ENCODE results near the gene TUBB8. TPM values are rescaled to one million over a fixed set of nuclear protein-coding genes. Genes with fewer than 3 reads are reported as not detected.
"Not testable (repeated sequence)": the region's sequence is repeated elsewhere in the genome, so short reads cannot be mapped to it uniquely, and the experiment has no call there.

The TUBB8 gene
- total RNA-seq, 1 experiment from 2014 or later, result not detected

DNA sequence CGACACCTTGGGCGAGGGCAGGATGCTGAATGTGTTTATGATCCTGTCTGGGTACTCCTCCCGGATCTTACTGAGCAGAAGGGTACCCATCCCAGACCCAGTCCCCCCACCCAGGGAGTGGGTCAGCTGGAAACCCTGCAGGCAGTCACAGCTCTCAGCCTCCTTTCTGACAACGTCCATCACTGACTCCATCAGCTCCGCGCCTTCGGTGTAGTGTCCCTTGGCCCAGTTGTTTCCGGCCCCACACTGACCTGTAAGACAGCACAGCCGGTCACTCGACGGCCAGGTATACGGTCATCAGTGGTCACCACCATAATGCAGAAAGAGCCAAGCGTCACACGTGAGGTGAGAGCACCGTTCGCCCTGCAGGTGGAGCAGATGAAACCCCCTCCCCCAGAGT is 1.2 kb downstream of the TUBB8 start:
- DNase-seq (ENCODE audit: low read depth), result not testable (repeated sequence)

DNA sequence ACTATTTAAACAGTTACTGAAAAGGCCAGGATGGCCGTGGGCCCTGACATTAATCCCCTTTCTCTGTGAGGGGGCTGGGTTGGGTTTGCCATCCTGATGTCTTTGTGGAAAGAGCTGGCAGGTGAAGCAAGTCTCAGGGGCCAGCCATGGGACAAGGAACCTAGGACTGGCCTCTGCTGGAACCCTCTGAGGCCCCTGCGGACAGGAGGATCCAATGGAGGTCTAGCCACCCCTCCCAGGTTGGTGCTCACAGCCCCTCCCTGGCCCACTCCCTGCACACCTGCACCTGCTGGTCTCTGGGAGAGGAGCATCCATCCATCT is 35.8 kb downstream of the TUBB8 start:
- DNase-seq (ENCODE audit: low read depth), result not testable (repeated sequence)

GRCh38 chr10:12444-13314 is 36.4 kb downstream of the TUBB8 start:
- not testable (repeated sequence) for DNase-seq (ENCODE audit: low read depth)

- not testable (repeated sequence) for DNase-seq (ENCODE audit: low read depth)
Observed at GRCh38 chr10:11260-11659, 37.8 kb downstream of the TUBB8 start.

DNA sequence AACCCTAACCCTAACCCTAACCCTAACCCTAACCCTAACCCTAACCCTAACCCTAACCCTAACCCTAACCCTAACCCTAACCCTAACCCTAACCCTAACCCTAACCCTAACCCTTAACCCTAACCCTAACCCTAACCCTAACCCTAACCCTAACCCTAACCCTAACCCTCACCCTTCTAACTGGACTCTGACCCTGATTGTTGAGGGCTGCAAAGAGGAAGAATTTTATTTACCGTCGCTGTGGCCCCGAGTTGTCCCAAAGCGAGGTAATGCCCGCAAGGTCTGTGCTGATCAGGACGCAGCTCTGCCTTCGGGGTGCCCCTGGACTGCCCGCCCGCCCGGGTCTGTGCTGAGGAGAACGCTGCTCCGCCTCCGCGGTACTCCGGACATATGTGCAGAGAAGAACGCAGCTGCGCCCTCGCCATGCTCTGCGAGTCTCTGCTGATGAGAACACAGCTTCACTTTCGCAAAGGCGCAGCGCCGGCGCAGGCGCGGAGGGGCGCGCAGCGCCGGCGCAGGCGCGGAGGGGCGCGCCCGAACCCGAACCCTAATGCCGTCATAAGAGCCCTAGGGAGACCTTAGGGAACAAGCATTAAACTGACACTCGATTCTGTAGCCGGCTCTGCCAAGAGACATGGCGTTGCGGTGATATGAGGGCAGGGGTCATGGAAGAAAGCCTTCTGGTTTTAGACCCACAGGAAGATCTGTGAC is 38.7 kb downstream of the TUBB8 start:
- DNase-seq (ENCODE audit: low read depth), result not testable (repeated sequence)

Other genes with a start within 250 kb of the TUBB8 start
- gene ZMYND11, start 86.2 kb upstream of the TUBB8 start, total RNA-seq (2014; rRNA removed), result 59.8 and 64.1 TPM in 2 replicates

All from LHCN-M2 (cell line).